Activated CD4-positive, alpha-beta T cell treated with anti-CD3 and anti-CD28 coated beads for 48 hours (primary cell): ENCODE data around the gene GCC2.
A peak's percentile ranks its signal among the peaks of the same experiment; 100 is the strongest.
"Not testable (repeated sequence)": the region's sequence is repeated elsewhere in the genome, so short reads cannot be mapped to it uniquely, and the experiment has no call there.

Experiments used
- DNase-seq: peaks from one replicate; pipeline ENCODE4 v3.0.0-alpha.2; 2020

GCC2 gene

GRCh38 chr2:108446703-108447102 lies 2.3 kb upstream of the GCC2 start:
- DNase-seq, result no peak

GRCh38 chr2:108447947-108448677 lies 894 bp upstream of the GCC2 start:
- no peak for DNase-seq

DNA sequence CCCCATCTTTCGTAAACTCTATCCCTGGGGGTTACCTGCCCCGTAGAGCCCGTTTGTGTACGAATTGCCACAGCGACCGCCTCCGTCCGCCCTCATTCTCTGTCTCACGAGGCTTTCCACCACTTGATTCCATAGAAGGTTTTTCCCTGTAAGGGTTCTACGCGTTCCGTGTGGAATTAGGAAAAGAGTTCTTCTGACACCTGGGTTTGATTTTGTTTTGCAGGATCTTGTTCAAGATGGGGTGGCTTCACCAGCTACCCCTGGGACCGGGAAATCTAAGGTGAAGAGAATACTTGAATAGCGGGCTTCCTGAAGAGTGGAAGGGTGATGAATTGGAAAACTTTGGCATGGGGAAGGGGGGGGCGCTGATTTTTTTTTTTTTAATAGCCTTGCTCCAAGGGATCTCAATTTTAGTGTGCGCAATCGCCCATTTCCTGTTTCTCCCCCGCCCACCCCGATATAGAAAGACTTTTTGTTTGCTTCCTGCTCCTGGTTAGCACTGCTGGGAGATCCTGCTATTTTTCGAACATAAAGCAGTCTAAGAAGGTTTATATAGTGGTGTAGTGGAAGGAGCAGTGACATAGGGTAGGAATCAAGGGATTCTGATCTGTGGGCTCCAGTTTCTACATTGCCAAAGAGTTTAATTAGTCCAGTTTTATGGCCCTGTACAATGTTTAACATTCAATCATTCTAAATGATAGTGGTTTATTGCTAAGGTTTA lies 564 bp downstream of the GCC2 start:
- peak; percentile 36 for DNase-seq

GRCh38 chr2:108450863-108451262 lies 1.9 kb downstream of the GCC2 start:
- DNase-seq, result no peak

GRCh38 chr2:108451976-108452375 lies 3.0 kb downstream of the GCC2 start:
- DNase-seq, result no peak

GRCh38 chr2:108453530-108453929 lies 4.5 kb downstream of the GCC2 start:
- DNase-seq, result not testable (repeated sequence)

GRCh38 chr2:108454440-108454839 lies 5.4 kb downstream of the GCC2 start:
- no peak for DNase-seq

DNA sequence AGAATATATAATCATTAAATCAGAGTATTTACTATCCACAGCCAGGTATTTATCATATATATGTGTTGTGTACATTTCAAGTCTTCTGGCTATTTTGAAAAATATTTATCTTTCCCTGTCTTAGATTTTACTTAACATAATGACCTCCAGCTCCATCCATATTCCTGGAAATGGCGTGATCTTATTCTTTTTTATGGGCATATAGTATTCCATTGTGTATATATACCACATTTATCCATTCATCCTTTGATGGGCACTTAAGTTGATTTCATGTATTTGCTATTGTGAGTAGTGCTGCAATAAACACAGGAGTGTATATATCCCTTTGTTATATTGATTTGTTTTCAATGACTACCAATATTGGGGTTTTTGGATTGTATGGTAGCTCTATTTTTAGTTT lies 6.6 kb downstream of the GCC2 start:
- no peak for DNase-seq

GRCh38 chr2:108458082-108458481 lies 9.1 kb downstream of the GCC2 start:
- no peak for DNase-seq

DNA sequence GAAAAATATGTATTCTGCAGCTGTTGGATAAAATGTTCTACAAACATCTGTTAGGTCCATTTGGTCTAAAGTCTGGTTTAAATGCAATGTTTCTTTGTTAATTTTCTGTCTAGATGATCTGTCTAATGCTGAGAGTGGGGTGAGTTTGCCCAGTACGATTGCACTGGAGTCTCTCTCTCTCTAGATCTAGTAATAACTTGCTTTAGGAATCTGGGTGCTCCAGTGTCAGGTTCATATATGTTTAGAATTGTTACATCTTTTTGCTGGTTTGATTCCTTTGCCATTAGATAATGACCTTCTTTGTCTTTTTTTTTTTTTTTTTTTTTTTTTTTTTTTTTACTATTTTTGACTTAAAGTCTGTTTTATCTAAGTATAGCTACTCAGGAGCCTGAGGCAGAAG lies 10.4 kb downstream of the GCC2 start:
- DNase-seq, result no peak

- no peak for DNase-seq
These were observed 11.5 kb downstream of the GCC2 start for GRCh38 chr2:108460345-108461037.

DNA sequence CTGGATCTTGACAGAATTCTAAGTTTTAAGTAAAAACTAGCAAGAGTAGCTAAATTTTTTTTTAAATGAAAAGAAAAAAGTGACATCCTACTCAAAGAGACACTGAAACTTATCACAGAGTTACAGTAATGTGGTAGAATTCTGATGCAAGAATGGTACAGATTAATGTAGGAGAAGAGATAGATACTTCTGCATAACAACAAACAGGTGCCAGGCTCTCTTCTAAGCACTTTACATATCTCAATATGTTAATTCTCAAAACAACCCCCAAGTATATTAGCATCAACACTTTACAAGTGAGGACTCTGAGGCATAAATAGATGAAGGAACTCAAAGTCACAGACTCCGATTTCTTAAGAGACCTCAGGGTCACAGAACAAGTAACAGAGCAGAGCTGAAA lies 28.1 kb downstream of the GCC2 start:
- no peak for DNase-seq

DNA sequence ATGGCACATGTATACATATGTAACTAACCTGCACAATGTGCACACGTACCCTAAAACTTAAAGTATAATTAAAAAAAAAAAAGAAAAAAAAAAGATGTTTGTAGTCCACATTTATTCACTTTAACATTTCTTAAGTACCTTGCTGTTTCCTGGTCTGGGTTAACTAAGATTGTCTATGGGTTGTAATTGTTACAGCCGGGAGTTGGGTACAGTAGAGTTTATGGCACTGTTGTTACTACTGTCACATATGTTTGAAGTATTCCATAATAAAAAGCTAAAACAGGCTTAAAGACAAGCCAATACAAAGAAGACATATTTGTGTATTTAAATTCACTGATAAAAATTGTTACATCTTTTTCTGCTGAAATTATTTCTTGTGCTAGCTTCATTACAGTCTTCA lies 36.2 kb downstream of the GCC2 start:
- DNase-seq, result no peak

DNA sequence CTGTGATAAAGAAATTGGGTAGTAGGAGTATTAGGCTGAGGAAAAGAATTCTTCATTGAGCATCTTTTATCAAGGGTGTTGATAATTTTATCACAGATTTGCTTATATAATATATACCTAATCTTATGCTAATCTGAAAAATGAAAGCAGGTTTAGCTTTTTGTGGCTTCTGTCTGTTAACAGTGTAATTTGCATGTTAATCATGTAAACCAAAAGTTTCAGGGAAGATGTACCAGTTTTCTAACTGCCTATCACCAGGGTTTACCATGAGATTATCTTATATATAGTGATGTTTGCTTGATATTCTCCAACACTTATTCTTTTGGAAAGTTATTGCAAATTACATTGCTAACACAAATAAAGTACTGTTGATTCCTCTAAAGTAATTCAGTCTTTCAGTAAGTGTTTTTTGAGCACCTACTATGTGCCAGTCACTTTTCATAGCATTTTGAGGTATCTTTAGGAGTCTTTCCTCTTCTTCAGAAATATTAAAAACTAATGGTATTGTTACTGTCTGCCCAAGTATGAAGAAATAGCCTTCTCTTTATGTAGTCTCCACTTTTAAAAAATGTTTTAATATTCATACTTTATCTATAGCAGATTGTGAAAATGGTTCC lies 41.6 kb downstream of the GCC2 start:
- no peak for DNase-seq

DNA sequence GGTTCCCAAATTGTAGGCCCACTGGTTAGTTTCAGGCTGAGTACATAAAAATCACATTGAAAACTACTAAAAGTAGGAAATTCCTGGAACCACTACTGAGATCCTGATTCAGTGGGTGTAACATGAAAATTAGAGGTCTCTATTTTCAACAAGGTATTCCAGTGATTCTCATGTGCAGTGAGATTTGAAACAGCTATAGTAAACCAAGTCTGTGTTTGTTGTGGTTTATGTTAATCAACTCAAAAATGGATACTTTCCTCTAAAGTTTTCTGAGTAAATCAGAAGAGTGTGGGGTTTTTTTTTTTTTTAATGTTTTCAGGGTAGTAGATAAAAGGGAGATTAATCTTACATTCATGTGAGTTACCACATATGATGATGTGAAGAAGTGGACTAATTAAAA lies 42.8 kb downstream of the GCC2 start:
- DNase-seq, result no peak

- no peak for DNase-seq
These were observed 43.4 kb downstream of the GCC2 start for GRCh38 chr2:108492364-108492763.

GRCh38 chr2:108496167-108496566 lies 47.2 kb downstream of the GCC2 start:
- DNase-seq, result not testable (repeated sequence)

DNA sequence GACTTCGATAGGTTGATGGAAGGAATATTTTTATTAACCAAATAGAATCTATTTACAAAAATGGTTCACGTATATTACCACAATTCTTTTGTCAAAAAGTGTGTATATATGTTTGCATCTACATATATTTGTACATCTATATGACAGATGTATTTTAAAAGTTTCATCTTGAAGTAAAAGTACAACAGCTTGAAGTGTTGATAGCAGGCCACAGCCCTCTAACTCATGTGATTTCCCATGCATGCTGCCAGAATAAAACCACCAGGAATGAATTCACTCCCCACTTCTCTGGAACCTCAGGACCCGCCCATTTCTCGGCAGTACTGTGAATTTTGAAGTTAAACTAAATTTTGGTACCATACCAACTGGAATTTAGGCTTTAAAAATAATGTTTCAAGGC lies 58.6 kb downstream of the GCC2 start:
- not testable (repeated sequence) for DNase-seq

GRCh38 chr2:108512431-108512830 lies 63.4 kb downstream of the GCC2 start:
- DNase-seq, result not testable (repeated sequence)

DNA sequence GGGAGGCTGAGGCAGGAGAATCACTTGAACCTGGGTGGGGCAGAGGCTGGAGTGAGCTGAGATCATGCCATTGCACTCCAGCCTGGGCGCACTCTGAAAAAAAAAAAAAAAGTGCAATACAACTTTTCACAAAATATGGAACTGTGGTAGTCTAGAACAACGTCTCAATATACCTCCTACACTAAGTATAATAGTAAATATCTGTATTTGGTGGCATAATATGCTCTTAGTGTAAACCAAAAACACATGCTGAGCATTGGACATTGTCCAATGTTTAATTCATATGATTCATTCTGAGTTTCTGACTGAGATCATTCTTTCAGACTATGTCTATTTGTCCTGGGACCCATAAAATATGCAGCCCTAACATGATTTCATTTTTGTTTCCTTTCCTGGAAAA lies 65.5 kb downstream of the GCC2 start:
- DNase-seq, result not testable (repeated sequence)

- not testable (repeated sequence) for DNase-seq
These were observed 75.7 kb downstream of the GCC2 start for GRCh38 chr2:108524688-108525087.

- not testable (repeated sequence) for DNase-seq
These were observed 76.3 kb downstream of the GCC2 start for GRCh38 chr2:108525258-108525657.

GRCh38 chr2:108531674-108532055 lies 82.7 kb downstream of the GCC2 start:
- no peak for DNase-seq
